H1 (cell line): ENCODE results near the gene GPR150. TPM values are rescaled to one million over a fixed set of nuclear protein-coding genes. Genes with fewer than 3 reads are reported as not detected.

ENCODE experiments used
- BCL11A ChIP-seq, 2 experiments: IDR thresholded peaks; one replicate each; pipeline ENCODE4 v1.6.1; 2011; ENCODE audit warnings: low read depth in 2 of 2, low read length in 2 of 2, mild to moderate bottlenecking in 2 of 2
- CHD7 ChIP-seq: fragments of 300-600 bp; sonication (generic); IDR thresholded peaks from 2 replicates; pipeline ENCODE4 v1.7.1; 2012; ENCODE audit warnings: low read length, moderate library complexity, mild to moderate bottlenecking, inconsistent platforms; ENCODE audit not compliant: insufficient replicate concordance
- HDAC6 ChIP-seq: IDR thresholded peaks from one replicate; pipeline ENCODE4 v1.7.1; 2012; ENCODE audit warnings: low read depth, mild to moderate bottlenecking, inconsistent platforms, low read length, moderate library complexity
- RAD21 ChIP-seq, 2 experiments: IDR thresholded peaks in 1 of 2; conservative IDR thresholded peaks in 1 of 2; 2 replicates each; pipeline ENCODE4 v1.6.1; 2011; ENCODE audit warnings: low read depth in 2 of 2, low read length in 2 of 2, improper control_type of control experiment in 1 of 2, inconsistent platforms in 1 of 2, mild to moderate bottlenecking in 1 of 2, moderate library complexity in 1 of 2
- RNF2 ChIP-seq: fragments of 200-900, 300-1000 bp; sonication (generic); IDR thresholded peaks from 2 replicates; pipeline ENCODE4 v1.7.1; 2016; ENCODE audit warnings: borderline replicate concordance, low read depth, mild to moderate bottlenecking, antibody characterized with exemption, low read length; ENCODE audit not compliant: poor library complexity, severe bottlenecking; ENCODE audit errors: missing control alignments
- SIRT6 ChIP-seq: IDR thresholded peaks from one replicate; pipeline ENCODE4 v1.7.1; 2012; ENCODE audit warnings: low read length, inconsistent platforms
- SP4 ChIP-seq: IDR thresholded peaks from 2 replicates; pipeline ENCODE4 v1.6.1; 2012; ENCODE audit warnings: low read length, inconsistent platforms
- polyA plus RNA-seq, 7 experiments: library from polyadenylated mRNA; depleted of rRNA in 3 of 7; stranded (reverse) in 5 of 7; unstranded in 2 of 7; fragments of >200 nt in 5 of 7; fragments of 200-250 nt in 2 of 7; gene quantifications; 1 replicate in 5 of 7; 2 replicates in 1 of 7; 4 replicates in 1 of 7; pipeline versions ENCODE4 v1.2.1 to v1.2.3, GENCODE V29; 2011 to 2013; ENCODE audit warnings: missing spikeins in 2 of 7, mixed read lengths in 2 of 7
- total RNA-seq: library from RNA; stranded (reverse); fragmentation: NEBNext Ultra II Directional; extraction: Animal tissue kit (Norgen Biotek cat#: 25700); gene quantifications from 2 replicates; pipeline ENCODE4 v1.2.1, GENCODE V29; 2021
- TF ChIP-seq, protein P1 (sequence below): IDR thresholded peaks from 2 replicates; pipeline ENCODE4 v1.6.1; 2011; ENCODE audit warnings: low read depth, mild to moderate bottlenecking, low read length; ENCODE audit not compliant: insufficient read depth

GPR150 gene
- total and polyA plus RNA-seq, 2 of the 8 experiments (the other 6 are each of a cell fraction or from before 2014, with no cell fraction given): 0.14 TPM; not detected in 1

DNA sequence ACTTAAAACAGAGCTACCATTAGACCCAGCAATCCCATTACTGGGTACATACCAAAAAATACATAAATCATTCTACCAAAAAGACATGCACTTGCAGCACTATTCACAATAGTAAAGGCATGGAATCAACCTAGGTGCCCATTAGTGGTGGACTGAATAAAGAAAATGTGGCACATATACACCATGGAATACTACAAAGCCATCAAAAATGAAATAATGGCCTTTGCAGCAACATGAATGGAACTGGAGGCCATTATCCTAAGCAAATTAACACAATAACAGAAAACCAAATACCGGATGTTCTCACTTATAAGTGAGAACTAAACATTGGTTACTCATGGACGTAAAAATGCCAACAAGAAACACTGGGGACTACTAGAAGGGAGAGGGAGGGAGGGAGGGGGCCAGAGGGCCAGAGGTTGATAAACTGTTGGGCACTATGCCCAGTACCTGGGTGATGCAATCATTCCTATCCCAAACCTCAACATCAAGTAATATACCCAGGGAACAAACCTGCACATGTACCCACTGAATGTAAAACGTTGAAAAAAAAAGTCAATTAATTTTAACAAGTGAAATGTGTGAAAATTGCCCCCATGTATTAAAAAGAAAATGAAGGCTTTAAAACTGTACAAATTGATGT lies 24.5 kb upstream of the GPR150 start (continued):
- TF ChIP-seq RNF2: no peak
- no peak for TF ChIP-seq SP4
- no peak for TF ChIP-seq RAD21 (IDR thresholded peaks at IDR 0.05 in 1 of 2, conservative IDR thresholded peaks at IDR 0.05 in 1 of 2; ENCODE audit: low read depth in 2 of 2, low read length in 2 of 2)
- TF ChIP-seq, protein P1, sequence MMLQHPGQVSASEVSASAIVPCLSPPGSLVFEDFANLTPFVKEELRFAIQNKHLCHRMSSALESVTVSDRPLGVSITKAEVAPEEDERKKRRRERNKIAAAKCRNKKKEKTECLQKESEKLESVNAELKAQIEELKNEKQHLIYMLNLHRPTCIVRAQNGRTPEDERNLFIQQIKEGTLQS: no peak
- TF ChIP-seq HDAC6: no peak
- no peak for TF ChIP-seq BCL11A (IDR thresholded peaks at IDR 0.05; ENCODE audit: low read depth in 2 of 2, low read length in 2 of 2)
- no peak for TF ChIP-seq SIRT6
- TF ChIP-seq CHD7: no peak
